Stomach (tissue), 4 donors: ENCODE measurements around the gene RPP38.

Experiments used
- POLR2A ChIP-seq, 4 donors: fragments of 450-650 bp; IDR thresholded peaks; one replicate each; pipeline ENCODE4 v1.6.1; 2016; ENCODE audit warnings: antibody characterized with exemption in 4 of 4, control low read depth in 2 of 4, mild to moderate bottlenecking in 1 of 4, moderate library complexity in 1 of 4
- TF ChIP-seq, protein P1 (sequence below), 7 experiments: fragments of 450-650 bp in 4 of 7; fragments of 200-600 bp in 3 of 7; sonication (generic) in 3 of 7; IDR thresholded peaks; one replicate each; pipeline ENCODE4 v1.5.1; 2016 to 2019; ENCODE audit warnings: antibody characterized with exemption in 7 of 7, control low read depth in 2 of 7, mild to moderate bottlenecking in 1 of 7

DNA sequence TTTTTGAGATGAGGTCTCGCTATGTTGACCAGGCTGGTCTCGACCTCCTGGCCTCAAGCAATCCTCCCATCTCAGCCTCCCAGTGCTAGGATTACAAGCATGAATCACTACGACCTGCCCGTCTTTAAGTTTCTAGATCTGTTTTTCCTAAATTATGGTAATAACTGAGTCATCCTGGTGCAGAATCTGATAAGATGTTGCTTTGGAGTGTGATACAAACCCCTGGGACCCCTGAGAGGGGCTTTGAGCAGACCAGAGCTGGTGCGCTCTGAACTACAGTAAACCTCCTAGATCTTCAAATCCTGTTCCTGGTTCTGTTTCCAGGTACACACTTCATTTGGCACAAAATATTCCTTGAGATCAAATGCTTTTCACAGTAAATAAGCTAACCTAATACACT, 34.2 kb downstream of the RPP38 start:
- TF ChIP-seq, protein P1, sequence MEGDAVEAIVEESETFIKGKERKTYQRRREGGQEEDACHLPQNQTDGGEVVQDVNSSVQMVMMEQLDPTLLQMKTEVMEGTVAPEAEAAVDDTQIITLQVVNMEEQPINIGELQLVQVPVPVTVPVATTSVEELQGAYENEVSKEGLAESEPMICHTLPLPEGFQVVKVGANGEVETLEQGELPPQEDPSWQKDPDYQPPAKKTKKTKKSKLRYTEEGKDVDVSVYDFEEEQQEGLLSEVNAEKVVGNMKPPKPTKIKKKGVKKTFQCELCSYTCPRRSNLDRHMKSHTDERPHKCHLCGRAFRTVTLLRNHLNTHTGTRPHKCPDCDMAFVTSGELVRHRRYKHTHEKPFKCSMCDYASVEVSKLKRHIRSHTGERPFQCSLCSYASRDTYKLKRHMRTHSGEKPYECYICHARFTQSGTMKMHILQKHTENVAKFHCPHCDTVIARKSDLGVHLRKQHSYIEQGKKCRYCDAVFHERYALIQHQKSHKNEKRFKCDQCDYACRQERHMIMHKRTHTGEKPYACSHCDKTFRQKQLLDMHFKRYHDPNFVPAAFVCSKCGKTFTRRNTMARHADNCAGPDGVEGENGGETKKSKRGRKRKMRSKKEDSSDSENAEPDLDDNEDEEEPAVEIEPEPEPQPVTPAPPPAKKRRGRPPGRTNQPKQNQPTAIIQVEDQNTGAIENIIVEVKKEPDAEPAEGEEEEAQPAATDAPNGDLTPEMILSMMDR (IDR thresholded peaks at IDR 0.05): no peak
- no peak for TF ChIP-seq POLR2A (IDR thresholded peaks at IDR 0.05)
